Amygdala (tissue), 56 donors: Measurements from ENCODE around the gene TMEM259.
"Not testable (repeated sequence)": the region's sequence is repeated elsewhere in the genome, so short reads cannot be mapped to it uniquely, and the experiment has no call there.

Experiments used
- DNase-seq, 56 donors: peaks; one replicate each; lab custom pipeline; 2025; lab: John Stamatoyannopoulos, UW

TMEM259 gene

DNA sequence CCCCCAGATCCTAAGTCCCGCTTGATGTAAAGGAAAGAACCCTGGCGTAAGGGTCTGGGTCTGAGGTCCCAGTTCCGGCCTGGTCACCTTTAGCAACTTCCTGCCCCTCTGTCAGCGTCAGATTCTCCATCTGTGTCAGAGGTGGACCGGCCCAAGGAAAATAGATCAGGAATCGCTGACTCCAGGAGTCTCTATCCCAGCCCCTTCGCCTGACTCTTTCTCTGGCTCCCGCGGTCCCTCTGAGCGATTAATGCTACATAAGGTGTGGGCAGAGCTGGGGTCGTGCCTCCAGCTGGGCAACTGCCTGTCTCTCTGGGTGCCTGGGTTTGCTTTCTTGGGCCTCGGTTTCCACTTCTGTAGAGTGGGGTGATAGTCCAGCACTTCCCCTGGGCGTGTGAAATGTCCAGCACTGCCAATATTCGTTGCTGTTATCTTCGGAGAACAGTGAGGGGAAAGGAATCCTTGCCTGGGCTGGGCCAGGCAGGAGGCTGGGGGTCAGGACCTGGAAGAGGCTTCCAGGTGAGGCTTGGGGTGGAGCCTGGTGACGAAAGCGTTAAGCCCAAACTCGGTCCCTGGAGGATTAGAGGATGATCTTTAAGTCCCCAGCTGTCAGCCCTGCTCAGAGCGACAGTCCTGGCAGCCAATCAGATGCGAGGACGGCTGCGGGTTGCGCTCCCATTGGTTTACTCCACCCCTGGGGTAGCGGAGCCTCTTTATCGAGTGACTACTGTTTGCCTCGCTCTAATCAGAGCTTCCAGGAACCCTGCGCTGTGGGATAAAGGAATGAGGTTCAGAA is 19.8 kb upstream of the TMEM259 start:
- peak; percentile 18 to 94 (median 76) for DNase-seq

DNA sequence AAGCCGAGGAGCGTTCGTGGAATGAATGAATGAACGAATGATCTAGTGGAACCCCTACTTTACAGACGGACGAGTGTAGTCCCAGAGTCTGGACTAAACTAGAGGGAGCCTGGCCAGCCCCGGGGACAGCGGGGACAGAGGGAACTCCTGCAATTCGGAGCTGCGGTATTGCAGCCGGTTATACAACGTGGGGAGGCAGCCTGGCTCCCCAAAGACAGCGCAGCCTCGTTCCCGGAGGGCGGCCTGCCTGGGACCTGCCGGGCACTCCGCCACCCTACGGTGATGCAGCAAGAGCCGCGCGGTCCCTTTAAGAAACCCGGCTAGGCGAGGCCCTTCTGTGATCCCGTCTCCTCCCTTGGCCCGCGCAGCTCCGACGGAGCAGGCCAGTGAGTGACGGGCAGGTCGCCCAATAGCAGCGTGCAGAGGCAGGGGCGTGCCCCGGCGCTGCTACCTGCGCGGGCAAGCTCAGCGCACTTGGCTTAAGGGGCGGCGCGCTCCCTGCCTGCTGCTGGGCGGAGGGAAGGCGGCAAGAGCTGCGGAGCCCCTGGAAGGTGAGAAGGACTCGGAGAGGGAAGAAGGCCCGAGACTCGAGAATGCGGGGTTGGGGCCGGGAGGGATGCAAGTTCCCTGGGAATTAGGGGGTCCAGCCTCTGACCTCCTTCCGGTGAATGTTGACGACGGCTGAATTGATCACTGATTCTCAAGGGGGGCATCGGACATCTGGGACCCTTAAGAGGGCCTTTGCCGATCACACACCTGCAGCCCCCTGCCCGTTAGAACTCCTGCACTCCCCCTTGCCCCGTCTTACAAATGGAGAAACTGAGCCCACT is 18.9 kb upstream of the TMEM259 start, which contains the start of gene ABCA7:
Gene ABCA7, plus strand, starts transcription at position 462 of the 830 bp plus-strand sequence. CDS start 1,255 bp downstream, outside the sequence.
- peak; percentile 27 to 97 (median 86) for DNase-seq

DNA sequence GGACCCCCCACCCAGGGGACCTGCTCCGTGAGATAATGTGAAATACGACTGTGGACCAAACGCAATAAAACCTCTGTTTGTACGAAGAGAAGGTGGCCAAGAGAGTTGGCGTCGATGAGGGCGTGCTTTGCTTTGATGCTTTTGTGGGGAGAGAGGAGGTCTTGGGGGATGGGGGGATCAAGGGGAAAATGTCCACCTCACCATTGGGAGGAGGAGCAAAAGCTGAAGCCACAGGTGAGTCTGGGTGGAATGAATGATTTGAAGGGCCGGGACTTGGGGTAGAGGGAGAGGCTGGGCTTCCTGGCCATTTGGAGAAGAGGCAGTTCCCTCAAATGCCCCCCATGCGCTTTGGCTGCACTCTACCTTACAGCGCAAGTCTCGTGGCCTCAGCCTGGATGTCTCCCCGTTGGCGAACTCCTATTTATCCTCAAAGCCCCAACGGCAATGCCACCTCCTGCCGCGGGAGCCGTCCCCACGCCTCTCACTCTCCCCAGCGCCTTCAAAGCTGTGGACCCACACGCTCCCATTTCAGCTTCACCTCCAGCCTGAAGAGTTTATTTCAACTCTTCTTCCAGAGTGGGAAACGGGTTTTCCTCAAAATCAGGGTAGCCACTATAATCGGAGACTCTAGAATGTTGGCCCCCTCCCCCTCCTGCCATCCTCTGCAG is 18.2 kb upstream of the TMEM259 start:
- DNase-seq: no peak

DNA sequence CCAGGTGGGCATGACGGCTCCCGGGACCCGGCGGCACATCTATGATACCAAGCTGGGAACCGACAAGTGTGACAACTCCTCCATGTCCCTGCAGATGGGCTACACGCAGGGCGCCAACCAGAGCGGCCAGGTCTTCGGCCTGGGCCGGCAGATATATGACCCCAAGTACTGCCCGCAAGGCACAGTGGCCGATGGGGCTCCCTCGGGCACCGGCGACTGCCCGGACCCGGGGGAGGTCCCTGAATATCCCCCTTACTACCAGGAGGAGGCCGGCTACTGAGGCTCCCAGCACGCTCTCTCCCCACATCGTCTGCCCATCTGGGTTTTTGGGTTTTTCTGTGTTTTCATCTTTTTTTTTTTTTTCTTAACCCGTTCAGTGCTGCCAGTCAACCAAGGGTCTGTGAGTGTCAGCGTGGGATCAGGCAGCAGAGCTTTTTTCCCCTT is 16.7 kb upstream of the TMEM259 start:
- DNase-seq: no peak

DNA sequence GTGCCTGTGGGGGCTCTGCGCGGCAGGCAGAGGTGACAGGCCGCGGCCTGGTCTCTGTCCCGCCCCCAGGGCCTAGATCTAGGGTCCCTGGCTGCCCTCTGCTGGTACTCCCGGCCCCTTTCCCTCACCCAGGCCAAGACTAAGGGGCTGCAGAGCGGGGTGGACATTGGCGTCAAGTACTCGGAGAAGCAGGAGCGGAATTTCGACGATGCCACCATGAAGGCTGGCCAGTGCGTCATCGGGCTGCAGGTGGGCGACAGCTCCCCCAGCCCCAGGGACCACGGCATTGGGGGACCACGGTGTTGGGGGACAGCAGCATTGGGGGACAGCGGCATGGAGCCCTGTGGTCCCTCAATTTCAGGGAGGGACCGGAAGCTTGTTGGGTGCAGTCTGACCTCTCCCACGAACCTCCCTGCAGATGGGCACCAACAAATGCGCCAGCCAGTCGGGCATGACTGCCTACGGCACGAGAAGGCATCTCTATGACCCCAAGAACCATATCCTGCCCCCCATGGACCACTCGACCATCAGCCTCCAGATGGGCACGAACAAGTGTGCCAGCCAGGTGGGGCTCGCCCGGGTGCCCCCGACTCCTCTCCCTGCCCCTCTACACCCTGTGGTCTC is 15.2 kb upstream of the TMEM259 start:
- no peak for DNase-seq

DNA sequence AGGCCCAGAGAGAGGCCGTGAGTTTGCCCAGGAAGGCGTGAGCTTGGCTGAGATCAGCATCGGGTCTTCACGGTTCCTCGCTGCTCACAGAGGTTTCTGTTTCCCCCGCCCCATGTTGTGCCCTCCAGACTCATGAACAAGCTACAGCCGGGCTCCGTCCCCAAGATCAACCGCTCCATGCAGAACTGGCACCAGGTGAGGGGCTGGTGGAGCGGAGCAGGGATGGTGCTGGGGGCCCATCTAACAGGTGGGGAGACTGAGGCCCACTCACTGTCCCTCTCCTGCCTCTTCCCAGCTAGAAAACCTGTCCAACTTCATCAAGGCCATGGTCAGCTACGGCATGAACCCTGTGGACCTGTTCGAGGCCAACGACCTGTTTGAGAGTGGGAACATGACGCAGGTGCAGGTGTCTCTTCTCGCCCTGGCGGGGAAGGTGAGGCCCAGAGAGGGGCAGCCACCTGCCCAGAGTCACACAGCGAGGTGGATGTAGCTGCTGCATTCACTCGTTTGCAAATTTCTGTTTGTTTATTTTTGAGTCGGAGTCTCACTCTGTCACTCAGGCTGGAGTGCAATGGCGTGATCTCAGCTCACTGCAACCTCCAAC is 11.4 kb upstream of the TMEM259 start:
- DNase-seq: no peak

DNA sequence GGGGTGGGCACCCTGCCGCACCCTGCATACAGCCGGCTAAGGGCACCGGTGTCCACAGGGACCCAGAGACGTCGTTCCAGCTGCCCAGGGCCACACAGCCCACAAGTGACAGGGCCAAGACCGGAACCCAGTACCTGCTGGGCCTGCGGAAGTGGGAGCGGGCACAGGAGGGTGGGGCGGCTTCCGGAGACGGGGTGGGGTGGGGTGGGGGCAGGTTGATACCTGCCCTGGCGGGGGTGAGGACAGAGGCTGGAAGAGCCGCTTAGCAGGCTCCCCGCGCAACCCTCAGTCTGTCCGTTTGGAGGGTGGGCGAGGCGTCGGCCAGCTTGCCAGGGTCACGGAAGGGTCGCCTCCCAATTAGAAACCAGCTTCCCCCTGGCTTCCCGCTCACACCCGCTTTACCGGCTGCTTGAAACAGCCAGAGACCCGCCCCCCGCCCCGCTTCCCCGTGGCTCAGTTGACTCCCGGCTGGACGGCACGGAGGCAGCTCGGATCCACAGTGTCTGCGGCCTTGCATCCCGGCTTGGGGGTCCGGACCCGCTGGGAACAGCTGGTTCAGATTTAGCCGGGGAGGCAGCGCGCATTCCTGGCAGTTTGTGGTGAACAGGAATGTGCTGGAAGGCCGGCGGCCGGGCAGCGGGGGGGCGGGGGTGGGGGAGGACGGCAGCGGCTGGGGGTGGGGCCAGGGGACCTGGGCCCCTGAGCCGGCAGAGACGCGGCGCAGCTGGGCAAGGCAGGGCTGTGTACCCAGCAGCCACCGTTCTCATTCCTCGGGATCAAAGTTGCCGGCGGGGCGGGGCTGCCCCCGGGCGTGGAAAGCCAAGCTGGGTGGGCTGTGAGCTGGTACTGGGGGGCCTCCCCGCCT is 7.4 kb upstream of the TMEM259 start:
- DNase-seq: no peak

DNA sequence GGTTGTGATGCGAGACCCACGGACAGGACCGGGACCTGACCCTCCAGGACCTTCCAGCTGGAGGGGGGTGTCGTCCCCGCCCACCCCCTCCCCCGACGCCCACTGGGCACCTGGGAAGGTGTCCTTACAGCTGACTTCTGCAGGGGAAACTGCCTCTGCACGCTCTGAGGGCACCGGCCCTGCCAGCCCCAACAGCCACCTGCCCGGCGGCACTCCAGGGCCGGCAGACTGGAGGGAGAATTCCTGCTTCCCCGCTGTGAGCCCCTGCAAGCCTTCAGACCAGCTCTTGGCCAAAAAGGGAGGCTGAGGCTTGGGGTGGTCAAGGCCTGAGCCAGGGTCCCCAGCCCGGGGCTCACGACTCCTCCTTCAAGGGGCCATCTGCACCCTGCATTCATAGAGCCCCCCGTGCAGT is 6.7 kb upstream of the TMEM259 start:
- no peak for DNase-seq

DNA sequence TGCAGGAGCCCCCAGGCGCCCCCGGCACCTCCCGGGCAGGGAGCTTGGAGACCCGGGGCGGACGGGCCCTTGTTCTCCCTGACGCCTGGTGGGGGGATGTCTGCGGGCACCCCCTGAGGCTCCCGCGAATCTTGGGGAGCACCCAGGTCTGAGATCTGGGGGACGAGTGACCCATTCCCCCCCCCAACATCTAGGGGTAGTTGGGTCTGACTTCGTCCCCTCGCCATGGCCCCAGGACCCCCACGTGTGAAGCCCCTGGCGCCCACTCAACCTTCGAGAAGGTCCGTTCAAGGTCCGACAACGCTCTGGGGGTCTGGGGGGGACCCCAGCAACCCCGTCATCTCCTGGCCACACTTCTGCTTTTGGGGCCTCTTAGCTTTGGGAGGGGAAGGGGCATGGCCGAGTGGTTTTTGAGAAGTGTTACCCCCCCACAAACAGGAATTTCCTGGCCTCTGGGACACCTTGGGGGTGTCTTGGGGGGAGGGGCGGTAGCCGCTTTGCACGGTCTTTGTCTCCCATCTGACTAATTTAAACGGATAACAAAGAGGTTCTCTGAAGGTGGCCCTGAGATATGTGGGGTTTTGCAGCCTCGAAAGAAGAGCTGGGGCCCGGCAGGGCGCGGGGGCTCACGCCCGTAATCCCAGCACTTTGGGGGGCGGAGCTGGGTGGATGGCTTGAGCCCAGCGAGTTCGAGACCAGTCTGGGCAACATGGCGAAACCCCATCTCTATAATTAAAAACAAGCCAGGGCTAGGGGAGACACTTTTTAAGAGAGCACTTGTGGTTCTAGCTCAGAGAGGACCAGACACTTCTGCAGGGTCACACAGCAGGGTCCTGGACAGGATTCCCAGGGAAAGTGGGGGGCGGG is 6.1 kb upstream of the TMEM259 start:
- no peak for DNase-seq

DNA sequence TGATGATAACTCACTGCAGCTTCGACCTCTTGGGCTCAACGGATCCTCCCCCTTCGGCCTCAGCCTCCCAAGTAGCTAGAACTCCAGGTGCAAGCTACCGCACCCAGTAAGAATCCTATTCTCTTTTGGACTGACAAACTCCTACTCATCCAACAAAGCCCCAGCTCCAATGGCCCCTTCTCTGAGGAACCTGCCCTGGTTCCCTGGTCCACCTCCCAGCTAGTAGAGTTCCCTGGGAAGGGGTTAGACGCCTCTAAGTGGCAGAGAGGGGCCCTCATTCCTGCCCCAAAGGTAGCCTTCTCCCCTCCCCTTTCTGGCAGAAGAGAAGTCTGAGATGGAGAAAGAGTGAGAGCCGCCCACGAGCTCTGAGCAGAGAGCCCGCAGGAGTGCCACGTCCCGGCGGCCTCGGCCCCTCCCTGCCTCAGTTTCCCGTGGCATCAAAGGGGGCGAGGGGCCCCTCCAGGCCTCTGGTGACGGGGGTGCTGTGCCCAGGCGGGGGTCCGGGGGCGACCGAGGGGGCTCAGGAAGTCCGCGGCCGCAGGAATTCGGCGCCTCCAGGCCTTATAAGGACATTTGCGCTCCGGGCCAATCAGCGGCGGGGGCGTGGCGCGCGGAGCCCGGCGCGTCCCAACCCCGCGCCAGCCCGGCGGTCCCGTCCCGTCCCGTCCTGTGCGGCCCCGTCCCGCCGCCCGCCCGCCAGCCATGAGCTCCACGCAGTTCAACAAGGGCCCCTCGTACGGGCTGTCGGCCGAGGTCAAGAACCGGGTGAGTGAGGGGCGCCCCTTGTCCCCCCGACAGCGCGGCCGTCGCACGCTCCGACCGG is 5.2 kb upstream of the TMEM259 start, which contains the start of gene CNN2:
Gene CNN2, plus strand, starts transcription at position 649 of the 823 bp plus-strand sequence. Its CDS starts 54 bp downstream, at position 703.
- DNase-seq: peak in 6 of 56 donors; percentile 5 to 55 (median 17)

DNA sequence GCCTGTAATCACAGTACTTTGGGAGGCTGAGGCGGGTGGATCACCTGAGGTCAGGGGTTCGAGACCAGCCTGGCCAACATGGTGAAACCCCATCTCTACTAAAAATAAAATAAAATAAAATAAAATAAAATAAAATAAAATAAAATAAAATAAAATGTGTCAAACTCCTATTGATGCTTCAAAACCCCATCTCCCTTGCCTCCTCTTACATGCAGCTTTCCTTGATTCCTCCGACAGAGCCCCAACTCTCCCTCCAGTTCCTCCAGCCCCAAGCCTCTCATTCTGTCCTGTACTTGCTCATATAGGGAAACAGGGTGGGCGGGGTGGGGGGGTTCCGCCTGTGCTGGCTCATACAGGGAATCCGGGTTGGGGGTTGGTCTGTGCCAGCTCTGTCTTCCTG is 4.2 kb upstream of the TMEM259 start:
- DNase-seq: not testable (repeated sequence)

DNA sequence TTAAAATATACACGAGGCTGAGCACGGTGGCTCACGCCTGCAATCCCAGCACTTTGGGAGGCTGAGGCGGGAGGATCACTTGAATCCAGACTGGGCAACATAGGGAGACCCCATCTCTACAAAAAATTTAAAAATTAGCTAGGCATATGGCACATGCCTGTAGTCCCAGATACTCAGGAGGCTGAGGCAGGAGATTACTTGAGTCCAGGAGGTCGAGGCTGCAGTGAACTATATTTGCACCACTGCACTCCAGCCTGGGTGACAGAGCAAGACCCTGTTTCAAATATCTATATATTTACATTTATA is 2.9 kb upstream of the TMEM259 start:
- DNase-seq: not testable (repeated sequence)

DNA sequence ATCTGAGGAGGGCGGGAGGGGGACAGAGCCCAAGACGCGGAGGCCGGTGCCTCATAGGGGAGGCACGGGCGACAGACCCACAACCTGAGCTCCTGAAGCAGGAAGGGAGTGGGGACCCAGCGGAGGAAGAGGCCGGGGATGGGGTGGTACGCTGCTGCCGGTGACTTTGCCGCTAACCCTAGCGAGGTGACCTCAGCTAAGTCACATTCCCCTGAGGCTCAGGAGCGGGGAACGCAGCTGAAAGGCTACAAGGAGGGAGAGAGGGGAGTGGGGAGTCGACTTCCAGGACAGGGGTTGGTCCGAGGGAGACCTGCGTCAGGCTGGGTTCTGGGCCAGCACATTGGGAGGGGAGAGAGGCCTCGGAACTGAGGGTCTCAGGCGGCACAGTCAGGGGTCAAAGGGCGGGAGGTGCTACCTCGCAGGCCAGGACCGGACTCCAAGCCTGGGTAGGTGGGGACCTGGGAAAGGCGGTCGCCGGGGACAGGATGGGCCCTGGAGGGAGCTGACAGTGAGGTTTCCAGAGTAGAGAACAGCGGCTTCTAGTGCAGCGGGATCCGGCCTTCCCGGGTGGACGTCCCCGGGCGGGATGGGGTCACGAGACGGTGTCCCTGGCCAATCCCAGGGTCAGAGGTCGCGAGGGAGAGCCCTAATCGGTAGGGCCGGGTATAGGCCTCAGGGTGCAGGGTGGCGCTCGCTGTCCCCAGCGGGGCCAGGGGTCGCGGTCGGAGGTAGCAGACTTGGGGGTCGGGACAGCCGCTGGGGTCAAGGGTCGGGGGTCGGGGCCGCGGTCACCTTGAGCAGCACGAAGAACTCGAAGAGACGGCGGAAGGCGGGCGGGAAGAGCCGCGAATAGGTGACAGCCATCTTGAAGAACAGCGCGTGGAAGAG is 699 bp downstream of the TMEM259 start:
- peak in 12 of 56 donors; percentile 19 to 62 (median 48) for DNase-seq

DNA sequence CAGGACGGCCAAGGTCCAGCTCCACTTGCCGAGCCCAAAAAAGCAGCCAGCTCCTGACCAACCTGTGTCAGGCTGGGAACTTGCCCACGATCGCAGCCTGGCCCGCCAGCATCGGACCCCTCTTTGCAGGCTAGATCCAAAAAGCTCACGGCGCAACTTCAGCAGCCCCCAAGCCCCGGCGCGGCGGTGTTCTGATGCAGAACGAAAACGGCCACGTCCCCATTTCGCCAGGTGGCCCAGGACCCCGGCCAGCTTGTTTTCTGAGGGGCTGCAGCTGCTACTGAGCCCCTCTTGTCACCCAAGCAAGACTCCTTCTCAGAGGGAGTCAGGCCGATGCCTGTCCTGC is 1.3 kb downstream of the TMEM259 start:
- no peak for DNase-seq

DNA sequence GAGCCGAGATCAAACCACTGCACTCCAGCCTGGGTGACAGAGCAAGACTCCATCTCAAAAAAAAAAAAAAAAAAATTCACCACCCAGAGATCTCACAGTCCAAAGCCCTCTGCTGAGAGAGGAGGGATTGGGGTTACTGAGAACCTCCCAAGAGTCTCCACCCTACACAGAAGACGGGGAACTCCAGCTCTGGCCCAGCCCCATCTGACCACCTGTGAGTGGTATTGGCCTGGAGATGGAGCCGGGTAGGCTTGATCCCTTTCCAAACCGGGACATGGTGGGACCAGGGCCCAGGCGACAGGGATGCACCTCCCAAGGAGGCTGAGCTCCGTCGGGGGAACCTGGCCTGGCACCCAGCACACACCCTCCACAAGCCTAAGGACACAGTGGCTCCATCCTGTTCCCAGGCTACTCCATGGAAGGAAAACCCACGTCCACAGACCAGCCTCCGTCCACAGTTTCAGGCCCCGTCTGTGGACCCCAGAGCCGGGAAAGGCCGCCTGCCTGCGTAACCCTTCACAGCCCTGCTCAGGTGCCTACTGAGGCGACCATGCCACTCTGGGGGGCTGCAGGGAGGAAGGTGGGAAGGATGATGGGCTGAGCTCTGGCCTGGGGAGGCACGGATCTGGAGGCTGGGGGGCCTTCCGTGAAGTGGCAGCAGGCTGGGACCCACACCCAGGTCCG is 1.8 kb downstream of the TMEM259 start:
- no peak for DNase-seq

DNA sequence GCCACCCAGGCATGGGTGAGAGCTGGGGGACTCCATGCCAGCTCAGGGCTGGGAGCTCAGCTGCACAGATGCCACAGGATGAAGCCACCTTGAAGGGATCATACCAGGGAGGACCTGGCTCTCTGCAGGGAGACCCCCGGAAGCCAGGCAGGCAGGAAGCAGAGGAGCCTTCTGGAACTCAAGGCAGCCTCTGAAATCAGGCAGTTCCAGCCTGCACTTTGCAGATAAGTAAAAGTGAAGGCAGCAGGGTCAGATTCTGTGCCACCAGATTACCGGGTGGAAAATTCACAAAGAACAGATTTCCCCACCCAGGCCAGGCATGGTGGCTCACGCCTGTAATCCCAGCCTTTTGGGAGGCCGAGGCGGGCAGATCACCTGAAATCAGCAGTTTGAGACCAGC is 2.5 kb downstream of the TMEM259 start:
- no peak for DNase-seq
